ENCODE measurements around the gene NOL4L.
"Not testable (repeated sequence)": the region's sequence is repeated elsewhere in the genome, so short reads cannot be mapped to it uniquely, and the experiment has no call there.

NOL4L gene

GRCh38 chr20:32470025-32470861 lies 114.9 kb downstream of the NOL4L start:
- no peak for DNase-seq (ENCODE audit: low read depth)

- no peak for DNase-seq (ENCODE audit: low read depth)
Observed at GRCh38 chr20:32468860-32469259, 116.3 kb downstream of the NOL4L start.

- no peak for DNase-seq (ENCODE audit: low read depth)
Observed at GRCh38 chr20:32468313-32468640, 116.9 kb downstream of the NOL4L start.

GRCh38 chr20:32467506-32468312 lies 117.4 kb downstream of the NOL4L start:
- no peak for DNase-seq (ENCODE audit: low read depth)

- DNase-seq (ENCODE audit: low read depth): no peak
Observed at GRCh38 chr20:32466739-32467505, 118.2 kb downstream of the NOL4L start.

- not testable (repeated sequence) for DNase-seq (ENCODE audit: low read depth)
Observed at GRCh38 chr20:32465901-32466675, 119.0 kb downstream of the NOL4L start.

- no peak for DNase-seq (ENCODE audit: low read depth)
Observed at GRCh38 chr20:32465092-32465900, 119.8 kb downstream of the NOL4L start.

- no peak for DNase-seq (ENCODE audit: low read depth)
Observed at GRCh38 chr20:32464401-32465091, 120.6 kb downstream of the NOL4L start.

GRCh38 chr20:32463642-32464400 lies 121.3 kb downstream of the NOL4L start:
- DNase-seq (ENCODE audit: low read depth): no peak

- no peak for DNase-seq (ENCODE audit: low read depth)
Observed at GRCh38 chr20:32462900-32463641, 122.1 kb downstream of the NOL4L start.

GRCh38 chr20:32461836-32462600 lies 123.1 kb downstream of the NOL4L start:
- DNase-seq (ENCODE audit: low read depth): no peak

- no peak for DNase-seq (ENCODE audit: low read depth)
Observed at GRCh38 chr20:32460683-32461320, 124.3 kb downstream of the NOL4L start.

GRCh38 chr20:32460231-32460630 lies 124.9 kb downstream of the NOL4L start:
- DNase-seq (ENCODE audit: low read depth): no peak

GRCh38 chr20:32458837-32459220 lies 126.3 kb downstream of the NOL4L start:
- no peak for DNase-seq (ENCODE audit: low read depth)

- no peak for DNase-seq (ENCODE audit: low read depth)
Observed at GRCh38 chr20:32458061-32458836, 126.9 kb downstream of the NOL4L start.

- no peak for DNase-seq (ENCODE audit: low read depth)
Observed at GRCh38 chr20:32457479-32457986, 127.6 kb downstream of the NOL4L start.

Measured in stimulated activated CD8-positive, alpha-beta memory T cell treated with anti-CD3 and anti-CD28 coated beads, Interleukin-15, amount 100 ng/mL, for 1 hour (primary cell).